H9 (cell line): ENCODE data around the gene GATAD2B. TPM values are rescaled to one million over a fixed set of nuclear protein-coding genes. Genes with fewer than 3 reads are reported as not detected.

Source experiments
- DNase-seq: peaks from one replicate; pipeline ENCODE4 v3.0.0-alpha.2; 2017
- H2AFZ ChIP-seq: one replicate; pipeline ENCODE4 v1.6.1; 2013; ENCODE audit warnings: mild to moderate bottlenecking, low read length, control low read depth, moderate library complexity
- H2AK5ac ChIP-seq: 2 replicates; pipeline ENCODE4 v1.6.1; 2013; ENCODE audit warnings: low read length, control low read depth, mixed read lengths; ENCODE audit not compliant: insufficient read length
- H2BK120ac ChIP-seq: one replicate; pipeline ENCODE4 v1.6.1; 2013; ENCODE audit warnings: low read depth, mild to moderate bottlenecking, low read length, control low read depth, inconsistent platforms; ENCODE audit not compliant: poor library complexity, severe bottlenecking
- H2BK12ac ChIP-seq: 2 replicates; pipeline ENCODE4 v1.6.1; 2013; ENCODE audit warnings: low read length, control low read depth, mixed read lengths, low read depth; ENCODE audit not compliant: insufficient read length
- H2BK15ac ChIP-seq: 2 replicates; pipeline ENCODE4 v1.6.1; 2013; ENCODE audit warnings: low read depth, low read length, control low read depth
- H2BK20ac ChIP-seq: one replicate; pipeline ENCODE4 v1.6.1; 2013; ENCODE audit warnings: low read depth, mild to moderate bottlenecking, low read length, control low read depth, inconsistent platforms; ENCODE audit not compliant: poor library complexity, severe bottlenecking
- H2BK5ac ChIP-seq: 2 replicates; pipeline ENCODE4 v1.6.1; 2013; ENCODE audit warnings: low read length, control low read depth, mixed read lengths; ENCODE audit not compliant: insufficient read length
- H3K14ac ChIP-seq: 2 replicates; pipeline ENCODE4 v1.6.1; 2013; ENCODE audit warnings: low read length, control low read depth; ENCODE audit not compliant: insufficient read depth
- H3K18ac ChIP-seq: 2 replicates; pipeline ENCODE4 v1.6.1; 2013; ENCODE audit warnings: low read depth, mild to moderate bottlenecking, mixed read lengths, low read length, control low read depth; ENCODE audit not compliant: insufficient read length
- H3K23ac ChIP-seq: 2 replicates; pipeline ENCODE4 v1.6.1; 2013; ENCODE audit warnings: low read length, control low read depth, mixed read lengths, low read depth; ENCODE audit not compliant: insufficient read length
- H3K23me2 ChIP-seq: 2 replicates; pipeline ENCODE4 v1.6.1; 2013; ENCODE audit warnings: low read depth, mild to moderate bottlenecking, mixed read lengths, low read length, control low read depth; ENCODE audit not compliant: insufficient read length, poor library complexity, severe bottlenecking
- H3K27ac ChIP-seq: 2 replicates; pipeline ENCODE4 v1.5.1; 2013; ENCODE audit warnings: low read length, control low read depth, mixed read lengths, low read depth; ENCODE audit not compliant: insufficient read length
- H3K27me3 ChIP-seq: 2 replicates; pipeline ENCODE4 v1.6.1; 2013; ENCODE audit warnings: low read length, control low read depth, inconsistent platforms; ENCODE audit not compliant: insufficient read depth
- H3K4ac ChIP-seq: 2 replicates; pipeline ENCODE4 v1.6.1; 2013; ENCODE audit warnings: low read depth, mild to moderate bottlenecking, control low read depth, inconsistent platforms, low read length, moderate library complexity
- H3K4me1 ChIP-seq: 2 replicates; pipeline ENCODE4 v1.6.1; 2013; ENCODE audit warnings: low read length, control low read depth, inconsistent platforms; ENCODE audit not compliant: insufficient read depth
- H3K4me2 ChIP-seq: 2 replicates; pipeline ENCODE4 v1.6.1; 2013; ENCODE audit warnings: low read length, control low read depth, mixed read lengths; ENCODE audit not compliant: insufficient read length, insufficient read depth
- H3K56ac ChIP-seq: 2 replicates; pipeline ENCODE4 v1.6.1; 2013; ENCODE audit warnings: low read depth, mild to moderate bottlenecking, mixed read lengths, low read length, control low read depth; ENCODE audit not compliant: insufficient read length
- H3K79me1 ChIP-seq: 2 replicates; pipeline ENCODE4 v1.6.1; 2013; ENCODE audit warnings: low read depth, mild to moderate bottlenecking, moderate library complexity, low read length, control low read depth, inconsistent platforms; ENCODE audit not compliant: insufficient read depth, poor library complexity, severe bottlenecking
- H3K79me2 ChIP-seq: 2 replicates; pipeline ENCODE4 v1.6.1; 2013; ENCODE audit warnings: low read length, control low read depth, inconsistent platforms; ENCODE audit not compliant: insufficient read depth
- H3K9ac ChIP-seq: 2 replicates; pipeline ENCODE4 v1.6.1; 2013; ENCODE audit warnings: low read length, control low read depth, mixed read lengths; ENCODE audit not compliant: insufficient read length; ENCODE audit errors: extremely low read depth
- H3K9me3 ChIP-seq: one replicate; pipeline ENCODE4 v1.6.1; 2013; ENCODE audit warnings: low read depth, low read length, inconsistent platforms; ENCODE audit not compliant: control insufficient read depth
- H3T11ph ChIP-seq: one replicate; pipeline ENCODE4 v1.6.1; 2013; ENCODE audit warnings: mild to moderate bottlenecking, low read length, control low read depth, inconsistent platforms
- H4K20me1 ChIP-seq: one replicate; pipeline ENCODE4 v1.6.1; 2013; ENCODE audit not compliant: control insufficient read depth, insufficient read length, insufficient read depth
- H4K5ac ChIP-seq: 2 replicates; pipeline ENCODE4 v1.6.1; 2013; ENCODE audit warnings: low read depth, mild to moderate bottlenecking, mixed read lengths, low read length, control low read depth; ENCODE audit not compliant: insufficient read length
- H4K8ac ChIP-seq: replicated peaks from 2 replicates; pipeline ENCODE4 v1.6.1; 2013; ENCODE audit warnings: low read length, control low read depth, mixed read lengths, low read depth; ENCODE audit not compliant: insufficient read length
- H4K91ac ChIP-seq: 2 replicates; pipeline ENCODE4 v1.6.1; 2013; ENCODE audit warnings: low read depth, mild to moderate bottlenecking, moderate library complexity, mixed read lengths, low read length, control low read depth; ENCODE audit not compliant: insufficient read length
- H3K27ac Mint-ChIP-seq, 3 experiments: 2 replicates in 2 of 3; 3 replicates in 1 of 3; pipeline ENCODE4 v1.8.0; 2020 to 2021; ENCODE audit warnings: mixed read lengths in 3 of 3, mild to moderate bottlenecking in 1 of 3, moderate library complexity in 1 of 3
- H3K27me3 Mint-ChIP-seq: 2 replicates; pipeline ENCODE4 v1.8.0; 2021; ENCODE audit warnings: low read depth, mild to moderate bottlenecking, moderate library complexity, mixed read lengths
- H3K36me3 Mint-ChIP-seq, 3 experiments: 2 replicates in 2 of 3; 3 replicates in 1 of 3; pipeline ENCODE4 v1.8.0; 2020 to 2021; ENCODE audit warnings: low read depth in 3 of 3, mixed read lengths in 3 of 3; ENCODE audit not compliant: insufficient read depth in 1 of 3
- H3K4me1 Mint-ChIP-seq, 2 experiments: 2 replicates each; pipeline ENCODE4 v1.8.0; 2020; ENCODE audit warnings: mixed read lengths in 2 of 2
- H3K4me3 Mint-ChIP-seq, 2 experiments: 2 replicates in 1 of 2; 3 replicates in 1 of 2; pipeline ENCODE4 v1.8.0; 2020 to 2021; ENCODE audit warnings: mild to moderate bottlenecking in 2 of 2, mixed read lengths in 2 of 2, moderate library complexity in 1 of 2
- H3K9me3 Mint-ChIP-seq, 2 experiments: 2 replicates in 1 of 2; 3 replicates in 1 of 2; pipeline ENCODE4 v1.8.0; 2020; ENCODE audit warnings: mild to moderate bottlenecking in 2 of 2, mixed read lengths in 2 of 2, moderate library complexity in 1 of 2
- WGBS: extraction: QIAGEN DNeasy Blood & Tissue Kit; methylation state at CpG from one replicate; pipeline ENCODE4 v1.1.7; 2013; ENCODE audit warnings: missing lambda C conversion rate, low lambda C conversion rate, mixed read lengths; ENCODE audit not compliant: insufficient read length; ENCODE audit errors: extremely low coverage; 5-methylcytosine and 5-hydroxymethylcytosine counted together
- total RNA-seq: library from RNA; stranded (reverse); gene quantifications from 2 replicates; pipeline ENCODE4 v1.2.1, GENCODE V29; 2021
- TF ChIP-seq, protein P1 (sequence below): fragments of 200-600 bp; sonication (generic); conservative IDR thresholded peaks from 3 replicates; pipeline ENCODE4 v1.8.0; 2021; ENCODE audit warnings: antibody characterized with exemption, mild to moderate bottlenecking

Gene GATAD2B
- total RNA-seq, 1 experiment from 2014 or later = 44.1 TPM

DNA sequence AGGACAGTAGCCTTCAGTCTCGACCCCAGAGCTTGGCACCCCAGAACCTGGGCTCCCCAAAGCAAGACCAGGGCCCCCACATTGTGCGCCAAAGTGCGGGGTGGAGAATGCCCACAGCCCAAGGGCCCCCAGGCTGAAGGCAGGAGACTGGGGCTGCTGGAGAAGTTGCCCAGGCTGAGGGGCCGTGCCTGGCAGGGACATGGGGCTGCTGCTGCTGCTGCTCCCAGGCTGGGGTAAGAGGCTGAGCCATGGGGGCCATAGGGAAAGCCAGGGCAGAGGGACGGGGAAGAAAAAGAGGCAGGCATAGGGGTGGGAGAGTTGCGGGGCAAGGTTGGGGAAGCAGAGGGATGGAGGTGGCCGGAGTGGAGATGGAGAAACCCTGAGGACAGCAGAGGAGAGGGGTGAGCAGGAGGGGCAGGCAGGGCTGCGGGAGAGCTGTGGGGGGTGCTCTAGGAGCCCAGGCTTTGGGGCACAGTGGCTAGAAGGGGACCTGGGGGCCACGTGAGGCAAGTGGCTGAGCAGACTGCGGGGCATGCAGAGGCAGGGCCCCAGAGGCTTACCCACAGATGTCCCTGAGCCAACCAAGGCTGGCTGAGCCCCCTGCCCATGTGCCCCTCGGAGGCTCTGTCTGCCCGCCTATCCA lies 128.7 kb downstream of the GATAD2B start:
- no peaks in the 10 kb centered on the region for H3K36me3 Mint-ChIP-seq
- H3K27ac ChIP-seq = no peak overlapping the region
- no peak overlapping the region for H3K4ac ChIP-seq
- peaks cover 40 to 56% of the 10 kb centered on the region in 2 experiments for H3K4me1 Mint-ChIP-seq
- TF ChIP-seq, protein P1, sequence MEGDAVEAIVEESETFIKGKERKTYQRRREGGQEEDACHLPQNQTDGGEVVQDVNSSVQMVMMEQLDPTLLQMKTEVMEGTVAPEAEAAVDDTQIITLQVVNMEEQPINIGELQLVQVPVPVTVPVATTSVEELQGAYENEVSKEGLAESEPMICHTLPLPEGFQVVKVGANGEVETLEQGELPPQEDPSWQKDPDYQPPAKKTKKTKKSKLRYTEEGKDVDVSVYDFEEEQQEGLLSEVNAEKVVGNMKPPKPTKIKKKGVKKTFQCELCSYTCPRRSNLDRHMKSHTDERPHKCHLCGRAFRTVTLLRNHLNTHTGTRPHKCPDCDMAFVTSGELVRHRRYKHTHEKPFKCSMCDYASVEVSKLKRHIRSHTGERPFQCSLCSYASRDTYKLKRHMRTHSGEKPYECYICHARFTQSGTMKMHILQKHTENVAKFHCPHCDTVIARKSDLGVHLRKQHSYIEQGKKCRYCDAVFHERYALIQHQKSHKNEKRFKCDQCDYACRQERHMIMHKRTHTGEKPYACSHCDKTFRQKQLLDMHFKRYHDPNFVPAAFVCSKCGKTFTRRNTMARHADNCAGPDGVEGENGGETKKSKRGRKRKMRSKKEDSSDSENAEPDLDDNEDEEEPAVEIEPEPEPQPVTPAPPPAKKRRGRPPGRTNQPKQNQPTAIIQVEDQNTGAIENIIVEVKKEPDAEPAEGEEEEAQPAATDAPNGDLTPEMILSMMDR = no peak
- no peak overlapping the region for H2BK20ac ChIP-seq
- peak overlapping the region; percentile 58; the same call in 1 of the 2 replicates for H3K14ac ChIP-seq
- no peaks in the 10 kb centered on the region for H3K4me1 ChIP-seq
- no peak overlapping the region for H3K23ac ChIP-seq
- no peak overlapping the region for H3K4me2 ChIP-seq
- H4K8ac ChIP-seq = no peak overlapping the region
- H3K9me3 ChIP-seq = no peaks in the 10 kb centered on the region
- H3K23me2 ChIP-seq = no peaks in the 10 kb centered on the region
- H2BK120ac ChIP-seq = no peak overlapping the region
- H3K18ac ChIP-seq = peak overlapping the region; percentile 23
- H3K4me3 Mint-ChIP-seq = peak overlapping the region in 1 of 2 experiments; percentile 27; a peak in 2 of 5 replicates
- no peak overlapping the region for H2BK15ac ChIP-seq
- no CpG with 5 or more reads among the region's 12 CpGs for WGBS
- peak; percentile 28 for DNase-seq
- no peaks in the 10 kb centered on the region; the same call in none of the 2 replicates for H3K27me3 Mint-ChIP-seq
- H4K20me1 ChIP-seq = no peaks in the 10 kb centered on the region
- no peaks in the 10 kb centered on the region for H3K79me2 ChIP-seq
- no peak overlapping the region for H4K91ac ChIP-seq
- H2BK5ac ChIP-seq = no peak overlapping the region
- no peak overlapping the region for H3K56ac ChIP-seq
- H2AFZ ChIP-seq = no peak overlapping the region
- H3K9ac ChIP-seq = no peak overlapping the region
- H4K5ac ChIP-seq = no peak overlapping the region
- H3K27me3 ChIP-seq = no peaks in the 10 kb centered on the region
- no peaks in the 10 kb centered on the region for H3K9me3 Mint-ChIP-seq
- H2AK5ac ChIP-seq = no peak overlapping the region
- H3K79me1 ChIP-seq = no peaks in the 10 kb centered on the region
- H3T11ph ChIP-seq = no peak overlapping the region
- 0 out of 7 replicates have a peak overlapping the region, but pooled peaks of 1 of the 3 experiments have one; percentile 76 for H3K27ac Mint-ChIP-seq
- no peak overlapping the region for H2BK12ac ChIP-seq
